Measurements from ENCODE around the gene PCDHGA7.
A peak's percentile ranks its signal among the peaks of the same experiment; 100 is the strongest.

DNA sequence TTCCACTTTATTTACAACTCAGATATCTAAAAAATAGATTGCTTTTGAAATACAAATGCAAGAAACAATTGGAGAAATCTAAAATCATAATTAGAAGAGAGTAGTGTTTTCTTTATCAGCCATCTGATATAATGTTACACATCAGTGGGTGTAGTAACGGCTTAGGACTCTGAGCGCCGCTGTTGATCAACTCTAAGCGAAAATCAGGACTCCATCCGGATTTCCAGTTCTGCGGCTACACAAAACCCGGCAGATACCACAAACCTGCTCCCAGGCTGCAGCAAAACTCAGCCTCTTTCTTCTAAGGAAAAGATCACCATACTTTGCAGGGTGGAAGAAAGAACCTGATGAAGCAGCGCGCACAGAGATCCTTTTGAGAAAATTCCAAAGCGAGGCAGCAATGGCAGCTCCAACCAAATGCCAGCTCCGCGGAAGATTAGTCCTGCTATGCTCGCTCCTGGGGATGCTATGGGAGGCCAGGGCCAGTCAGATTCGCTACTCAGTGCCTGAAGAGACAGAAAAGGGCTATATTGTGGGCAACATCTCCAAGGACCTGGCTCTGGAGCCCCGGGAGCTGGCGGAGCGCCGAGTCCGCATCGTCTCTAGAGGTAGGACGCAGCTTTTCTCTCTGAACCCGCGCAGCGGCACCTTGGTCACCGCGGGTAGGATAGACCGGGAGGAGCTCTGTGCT lies 20.2 kb downstream of the PCDHGA7 start, which contains the start of gene PCDHGA9:
- TF ChIP-seq, protein P1, sequence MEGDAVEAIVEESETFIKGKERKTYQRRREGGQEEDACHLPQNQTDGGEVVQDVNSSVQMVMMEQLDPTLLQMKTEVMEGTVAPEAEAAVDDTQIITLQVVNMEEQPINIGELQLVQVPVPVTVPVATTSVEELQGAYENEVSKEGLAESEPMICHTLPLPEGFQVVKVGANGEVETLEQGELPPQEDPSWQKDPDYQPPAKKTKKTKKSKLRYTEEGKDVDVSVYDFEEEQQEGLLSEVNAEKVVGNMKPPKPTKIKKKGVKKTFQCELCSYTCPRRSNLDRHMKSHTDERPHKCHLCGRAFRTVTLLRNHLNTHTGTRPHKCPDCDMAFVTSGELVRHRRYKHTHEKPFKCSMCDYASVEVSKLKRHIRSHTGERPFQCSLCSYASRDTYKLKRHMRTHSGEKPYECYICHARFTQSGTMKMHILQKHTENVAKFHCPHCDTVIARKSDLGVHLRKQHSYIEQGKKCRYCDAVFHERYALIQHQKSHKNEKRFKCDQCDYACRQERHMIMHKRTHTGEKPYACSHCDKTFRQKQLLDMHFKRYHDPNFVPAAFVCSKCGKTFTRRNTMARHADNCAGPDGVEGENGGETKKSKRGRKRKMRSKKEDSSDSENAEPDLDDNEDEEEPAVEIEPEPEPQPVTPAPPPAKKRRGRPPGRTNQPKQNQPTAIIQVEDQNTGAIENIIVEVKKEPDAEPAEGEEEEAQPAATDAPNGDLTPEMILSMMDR (IDR thresholded peaks at IDR 0.05; ENCODE audit: extremely low read depth in 1 of 2, insufficient read depth in 1 of 2, low read depth in 1 of 2, low read length in 2 of 2), result peak; percentile 37 to 57
- TF ChIP-seq POLR2A (IDR thresholded peaks at IDR 0.05; ENCODE audit: low read depth, low read length) (no peak), EZH2 (IDR thresholded peaks at IDR 0.05; ENCODE audit: borderline replicate concordance, low read depth, low read length, severe bottlenecking) (no peak), POLR2AphosphoS5 (IDR thresholded peaks at IDR 0.05; ENCODE audit: insufficient read depth, low read depth, low read length) (no peak), JUN (IDR thresholded peaks at IDR 0.05; ENCODE audit: borderline replicate concordance, insufficient read depth, insufficient read length, low read depth) (no peak), FOS (IDR thresholded peaks at IDR 0.05; ENCODE audit: borderline replicate concordance, insufficient read depth, low read length) (no peak), GATA2 (IDR thresholded peaks at IDR 0.05; ENCODE audit: insufficient read depth, insufficient read length, low read depth, low read length) (no peak)
- TF ChIP-seq, protein P2, sequence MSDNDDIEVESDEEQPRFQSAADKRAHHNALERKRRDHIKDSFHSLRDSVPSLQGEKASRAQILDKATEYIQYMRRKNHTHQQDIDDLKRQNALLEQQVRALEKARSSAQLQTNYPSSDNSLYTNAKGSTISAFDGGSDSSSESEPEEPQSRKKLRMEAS (IDR thresholded peaks at IDR 0.05; ENCODE audit: insufficient read depth, insufficient read length), result no peak
